WI38 (cell line): ENCODE data around the gene UTS2R.

Experiments
- H3K4me3 ChIP-seq: 2 replicates; pipeline ENCODE4 v1.5.1; 2011; ENCODE audit warnings: low read depth, mild to moderate bottlenecking, control low read depth, low read length
- CTCF ChIP-seq: IDR thresholded peaks from 2 replicates; pipeline ENCODE4 v1.5.1; 2012; ENCODE audit warnings: low read depth, mild to moderate bottlenecking, control low read depth, low read length

UTS2R gene

DNA sequence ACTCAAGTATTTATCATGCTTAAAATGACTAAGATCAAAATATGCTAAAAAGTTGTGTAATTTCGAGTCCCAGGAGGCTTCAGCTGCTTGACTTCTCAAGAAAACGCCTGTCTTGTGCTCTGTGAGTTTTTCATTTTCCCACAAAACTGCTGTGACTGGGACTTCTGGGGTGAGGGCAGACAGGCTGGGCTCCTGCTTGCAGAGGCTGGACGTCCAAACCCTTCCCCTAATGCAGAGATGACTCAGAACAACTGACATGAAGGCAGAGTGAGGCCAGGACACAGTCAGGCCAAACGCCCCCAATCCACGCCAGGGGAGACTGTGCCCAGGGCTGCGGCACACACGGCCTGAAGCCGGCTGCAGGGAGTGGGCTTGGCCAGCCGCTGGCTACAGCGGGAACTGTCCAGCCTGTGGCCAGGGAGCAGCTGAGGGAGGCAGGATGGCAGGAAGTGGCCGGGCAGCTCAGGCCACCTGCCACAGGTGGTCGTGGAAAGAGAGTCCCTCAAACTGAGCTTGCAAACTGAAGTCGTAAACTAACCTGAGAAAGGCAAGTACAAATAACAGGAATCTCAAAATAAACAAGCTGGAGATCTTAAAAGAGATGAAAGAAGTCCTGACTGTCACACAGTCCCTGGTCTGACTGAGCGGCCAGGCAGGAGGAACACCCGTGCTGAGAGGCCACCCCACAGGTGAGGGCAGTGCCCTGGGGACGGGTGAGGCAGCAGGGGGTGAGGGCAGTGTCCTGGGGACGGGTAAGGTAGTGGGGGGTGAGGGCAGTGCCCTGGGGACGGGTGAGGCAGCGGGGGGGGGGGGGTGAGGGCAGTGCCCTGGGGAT lies 25.3 kb downstream of the UTS2R start:
- TF ChIP-seq CTCF: no peak

GRCh38 chr17:82397449-82398335 lies 26.1 kb downstream of the UTS2R start:
- no peak for TF ChIP-seq CTCF
- H3K4me3 ChIP-seq: no peak overlapping the region

More for the DNA sequence above, 25.3 kb downstream of the UTS2R start:
- no peak overlapping the region for H3K4me3 ChIP-seq

DNA sequence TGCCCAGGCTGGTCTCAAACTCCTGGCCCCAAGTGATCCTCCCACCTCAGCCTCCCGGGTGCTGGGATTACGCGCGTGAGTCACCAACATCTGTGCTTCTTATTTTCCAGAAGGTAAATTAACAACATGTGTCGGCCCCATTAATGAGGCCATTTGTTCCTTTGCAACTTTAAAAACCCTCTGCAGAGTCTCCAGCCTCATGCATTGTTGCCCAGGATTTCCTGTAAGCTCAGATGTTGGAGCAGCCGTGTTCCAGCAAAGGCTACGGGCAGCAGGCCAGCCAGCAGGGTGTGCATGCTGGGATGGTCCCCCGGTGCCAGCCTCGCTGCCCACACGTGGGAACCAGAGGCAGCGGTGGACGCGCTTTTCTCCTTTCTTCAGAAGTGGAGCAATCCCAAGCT lies 27.5 kb downstream of the UTS2R start:
- no peak overlapping the region for H3K4me3 ChIP-seq
- no peak for TF ChIP-seq CTCF

DNA sequence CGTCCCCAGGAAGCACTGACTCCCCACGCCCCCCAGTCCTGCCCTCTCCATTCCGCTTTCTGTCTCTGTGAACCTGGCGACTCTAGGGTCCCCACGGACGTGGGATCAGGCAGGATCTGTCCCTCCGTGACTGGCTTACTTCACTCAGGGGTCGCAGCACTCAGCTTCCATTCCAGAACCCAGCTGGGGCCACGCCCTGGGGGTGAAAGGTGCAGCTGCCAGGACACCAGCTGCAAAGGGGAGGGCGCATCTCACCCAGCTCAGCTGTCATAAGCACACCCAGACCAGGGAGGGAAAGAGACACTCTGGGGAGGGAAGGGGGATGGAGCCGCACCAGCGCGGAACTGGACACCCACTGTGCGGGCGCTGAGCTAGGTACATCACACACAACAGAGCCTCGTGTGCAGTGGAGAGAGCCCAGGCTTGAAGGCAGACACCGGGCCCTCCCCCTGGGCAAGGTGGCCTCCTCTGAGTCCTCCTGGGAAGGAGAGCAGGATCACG lies 28.1 kb downstream of the UTS2R start:
- TF ChIP-seq CTCF: no peak
- H3K4me3 ChIP-seq: no peak overlapping the region

- no peak for TF ChIP-seq CTCF
- H3K4me3 ChIP-seq: no peak overlapping the region
Observed at GRCh38 chr17:82400206-82400605, 28.6 kb downstream of the UTS2R start.

DNA sequence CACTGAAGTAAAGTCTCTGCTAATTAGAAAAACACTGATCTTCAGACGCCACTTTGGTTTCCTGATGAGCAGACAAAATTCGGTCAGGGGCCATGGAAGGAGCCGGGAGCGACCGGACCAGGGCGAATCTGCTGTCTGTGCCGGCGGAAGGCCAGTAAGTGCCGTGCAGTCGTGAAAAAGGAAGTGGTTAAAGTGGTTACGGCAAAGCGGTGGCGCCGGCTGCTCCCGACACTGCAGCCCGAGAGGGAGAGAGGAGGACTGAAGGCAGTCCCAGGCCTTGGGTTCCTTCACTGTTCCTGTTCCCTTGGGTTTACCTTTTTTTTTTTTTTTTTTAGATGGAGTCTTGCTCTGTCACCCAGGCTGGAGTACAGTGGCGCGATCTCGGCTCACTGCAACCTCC lies 29.3 kb downstream of the UTS2R start:
- no peak for TF ChIP-seq CTCF
- H3K4me3 ChIP-seq: no peak overlapping the region
